IMR-90 (cell line): ENCODE measurements around the gene LRRC75B. TPM values are rescaled to one million over a fixed set of nuclear protein-coding genes. Genes with fewer than 3 reads are reported as not detected.

Source experiments
- ATAC-seq: fragments of 200-7000 bp; cut with Tn5 transposase; 2 replicates; pipeline ENCODE4 v1.9.1; 2020; ENCODE audit warnings: low read depth, mild to moderate bottlenecking, moderate library complexity
- BruUV-seq: library from RNA; stranded (reverse); fragments of 400-500 nt; replicated peaks from 2 replicates; lab custom pipeline; 2021; lab: Mats Ljungman, UMichigan
- CTCF ChIA-PET: fragments of 300-600 bp; formaldehyde crosslinking; extraction: SDS; loops from one replicate; lab custom pipeline; 2021; ENCODE audit warnings: antibody characterized with exemption; lab: Yijun Ruan, JAX
- POLR2A ChIA-PET: fragments of 300-600 bp; sonication (Branson Sonifier 250); formaldehyde crosslinking; loops from one replicate; lab custom pipeline; 2022; ENCODE audit warnings: antibody characterized with exemption; ENCODE audit not compliant: unreplicated experiment; lab: Charles Lee
- DNase-seq: peaks from one replicate; pipeline ENCODE4 v3.0.0; 2013
- H2AFZ ChIP-seq: replicated peaks from 2 replicates; pipeline ENCODE3; 2013; ENCODE audit warnings: low read length, mild to moderate bottlenecking; ENCODE audit not compliant: poor library complexity
- H2AK5ac ChIP-seq: 2 replicates; pipeline ENCODE4 v1.6.1; 2013; ENCODE audit warnings: low read depth, low read length, inconsistent platforms
- H2AK9ac ChIP-seq: replicated peaks from 2 replicates; pipeline ENCODE3; 2013; ENCODE audit warnings: mild to moderate bottlenecking, low read depth, low read length, moderate library complexity; ENCODE audit not compliant: poor library complexity
- H2BK120ac ChIP-seq: 2 replicates; pipeline ENCODE4 v1.6.1; 2013; ENCODE audit warnings: low read depth, low read length, inconsistent platforms
- H2BK15ac ChIP-seq: 3 replicates; pipeline ENCODE4 v1.6.1; 2013; ENCODE audit warnings: low read depth, low read length, inconsistent platforms
- H2BK20ac ChIP-seq: 2 replicates; pipeline ENCODE4 v1.6.1; 2013; ENCODE audit warnings: low read depth, mild to moderate bottlenecking, inconsistent platforms, low read length, moderate library complexity
- H2BK5ac ChIP-seq: 2 replicates; pipeline ENCODE4 v1.6.1; 2013; ENCODE audit warnings: mild to moderate bottlenecking, low read depth, low read length, inconsistent platforms; ENCODE audit not compliant: poor library complexity, severe bottlenecking
- H3K14ac ChIP-seq: replicated peaks from 2 replicates; pipeline ENCODE4 v1.6.1; 2013; ENCODE audit warnings: low read depth, low read length, inconsistent platforms
- H3K18ac ChIP-seq: 2 replicates; pipeline ENCODE4 v1.6.1; 2013; ENCODE audit warnings: low read depth, low read length, control low read depth
- H3K23ac ChIP-seq: 2 replicates; pipeline ENCODE4 v1.6.1; 2013; ENCODE audit warnings: low read depth, low read length, inconsistent platforms
- H3K27ac ChIP-seq: 2 replicates; pipeline ENCODE4 v1.5.1; 2013; ENCODE audit warnings: mild to moderate bottlenecking, control low read depth, low read length; ENCODE audit not compliant: insufficient read depth
- H3K27me3 ChIP-seq: 2 replicates; pipeline ENCODE4 v1.6.1; 2013; ENCODE audit warnings: low read length; ENCODE audit not compliant: control insufficient read depth, insufficient read depth
- H3K36me3 ChIP-seq: 2 replicates; pipeline ENCODE4 v1.6.1; 2013; ENCODE audit warnings: low read length, mixed read lengths; ENCODE audit not compliant: control insufficient read depth, insufficient read depth
- H3K4ac ChIP-seq: 2 replicates; pipeline ENCODE4 v1.6.1; 2013; ENCODE audit warnings: low read depth, low read length, inconsistent platforms
- H3K4me1 ChIP-seq: 2 replicates; pipeline ENCODE4 v1.6.1; 2013; ENCODE audit warnings: low read length, mixed read lengths; ENCODE audit not compliant: control insufficient read depth, insufficient read depth
- H3K4me2 ChIP-seq: 2 replicates; pipeline ENCODE4 v1.6.1; 2013; ENCODE audit warnings: low read depth, mild to moderate bottlenecking, control low read depth, low read length, moderate library complexity
- H3K4me3 ChIP-seq: 2 replicates; pipeline ENCODE4 v1.5.1; 2013; ENCODE audit warnings: low read depth, mild to moderate bottlenecking, control low read depth, low read length, moderate library complexity; ENCODE audit not compliant: insufficient read depth
- H3K56ac ChIP-seq: 2 replicates; pipeline ENCODE4 v1.6.1; 2013; ENCODE audit warnings: low read length, inconsistent platforms; ENCODE audit not compliant: insufficient read depth; ENCODE audit errors: extremely low read depth
- H3K79me1 ChIP-seq, 2 experiments: 2 replicates each; pipeline ENCODE4 v1.6.1; 2013; ENCODE audit warnings: low read length in 2 of 2, inconsistent platforms in 1 of 2, low read depth in 1 of 2
- H3K9ac ChIP-seq: 2 replicates; pipeline ENCODE4 v1.6.1; 2013; ENCODE audit warnings: low read depth, low read length, control low read depth
- H3K9me1 ChIP-seq: 2 replicates; pipeline ENCODE4 v1.6.1; 2013; ENCODE audit warnings: low read length, inconsistent platforms; ENCODE audit not compliant: insufficient read depth
- H3K9me3 ChIP-seq: 2 replicates; pipeline ENCODE4 v1.6.1; 2013; ENCODE audit warnings: low read length; ENCODE audit not compliant: control insufficient read depth, insufficient read depth
- H4K20me1 ChIP-seq: 2 replicates; pipeline ENCODE4 v1.6.1; 2013; ENCODE audit warnings: low read length, inconsistent platforms; ENCODE audit not compliant: insufficient read depth
- H4K5ac ChIP-seq: 2 replicates; pipeline ENCODE4 v1.6.1; 2013; ENCODE audit warnings: mild to moderate bottlenecking, low read depth, low read length, control low read depth
- H4K8ac ChIP-seq, 2 experiments: 2 replicates each; pipeline ENCODE4 v1.6.1; 2013; ENCODE audit warnings: low read depth in 2 of 2, low read length in 2 of 2, control low read depth in 1 of 2, inconsistent platforms in 1 of 2
- H4K91ac ChIP-seq: 2 replicates; pipeline ENCODE4 v1.6.1; 2013; ENCODE audit warnings: low read depth, low read length, inconsistent platforms; ENCODE audit not compliant: insufficient read depth
- BHLHE40 ChIP-seq: fragments of 150-350 bp; IDR thresholded peaks from 2 replicates; pipeline ENCODE4 v1.6.1; 2016; ENCODE audit warnings: mild to moderate bottlenecking, low read depth, low read length
- CEBPB ChIP-seq: IDR thresholded peaks from 2 replicates; pipeline ENCODE4 v1.6.1; 2012; ENCODE audit warnings: low read depth, low read length, improper control_type of control experiment
- CHD1 ChIP-seq: IDR thresholded peaks from 2 replicates; pipeline ENCODE4 v1.6.1; 2012; ENCODE audit warnings: low read depth, low read length, improper control_type of control experiment
- CTCF ChIP-seq: conservative IDR thresholded peaks from 2 replicates; pipeline ENCODE4 v1.5.1; 2012; ENCODE audit warnings: mild to moderate bottlenecking, low read depth, low read length, improper control_type of control experiment
- ELK1 ChIP-seq: fragments of 150-350 bp; IDR thresholded peaks from 2 replicates; pipeline ENCODE4 v1.6.1; 2016; ENCODE audit warnings: low read depth, mild to moderate bottlenecking, low read length, moderate library complexity, borderline replicate concordance
- FOS ChIP-seq: fragments of 150-350 bp; IDR thresholded peaks from 2 replicates; pipeline ENCODE4 v1.6.1; 2016; ENCODE audit warnings: low read depth, low read length
- MAFK ChIP-seq: IDR thresholded peaks from 2 replicates; pipeline ENCODE4 v1.6.1; 2012; ENCODE audit warnings: low read depth, low read length, improper control_type of control experiment
- MAZ ChIP-seq: IDR thresholded peaks from 2 replicates; pipeline ENCODE4 v1.6.1; 2012; ENCODE audit warnings: low read depth, mild to moderate bottlenecking, low read length, improper control_type of control experiment, moderate library complexity, borderline replicate concordance
- MXI1 ChIP-seq: IDR thresholded peaks from 2 replicates; pipeline ENCODE4 v1.6.1; 2012; ENCODE audit warnings: low read depth, mild to moderate bottlenecking, low read length, moderate library complexity, borderline replicate concordance
- NFE2L2 ChIP-seq: fragments of 150-350 bp; IDR thresholded peaks from 2 replicates; pipeline ENCODE4 v1.6.1; 2016; ENCODE audit warnings: low read depth, mild to moderate bottlenecking, low read length
- POLR2A ChIP-seq: IDR thresholded peaks from 2 replicates; pipeline ENCODE4 v1.6.1; 2012; ENCODE audit warnings: mild to moderate bottlenecking, low read depth, low read length
- RAD21 ChIP-seq: IDR thresholded peaks from 2 replicates; pipeline ENCODE4 v1.6.1; 2012; ENCODE audit warnings: low read length, improper control_type of control experiment
- RCOR1 ChIP-seq: IDR thresholded peaks from 2 replicates; pipeline ENCODE4 v1.6.1; 2012; ENCODE audit warnings: mild to moderate bottlenecking, low read length, improper control_type of control experiment; ENCODE audit not compliant: insufficient replicate concordance
- RFX5 ChIP-seq: IDR thresholded peaks from 2 replicates; pipeline ENCODE4 v1.8.0; 2012; ENCODE audit warnings: low read depth, mild to moderate bottlenecking, low read length, moderate library complexity
- SMC3 ChIP-seq: fragments of 150-350 bp; IDR thresholded peaks from 2 replicates; pipeline ENCODE4 v1.6.1; 2016; ENCODE audit warnings: low read depth, mild to moderate bottlenecking, antibody characterized with exemption, low read length, moderate library complexity
- WGBS, 2 experiments: methylation state at CpG; one replicate each; pipeline versions ENCODE4 v1.1.5 to v1.1.7; 2013; ENCODE audit warnings: missing lambda C conversion rate in 2 of 2; ENCODE audit not compliant: insufficient read length in 1 of 2; ENCODE audit errors: extremely low coverage in 2 of 2; 5-methylcytosine and 5-hydroxymethylcytosine counted together
- dilution Hi-C: fragments of 300-500 bp; cut with HindIII; formaldehyde crosslinking; loops from one replicate; pipeline ENCODE4 v1.14.3; 2018; ENCODE audit warnings: low sequenced_read_pairs; ENCODE audit not compliant: unreplicated experiment
- in situ Hi-C: fragments of 300-500 bp; cut with MboI; formaldehyde crosslinking; loops from 3 replicates; pipeline ENCODE4 v1.14.3; 2019; ENCODE audit warnings: low sequenced_read_pairs, inconsistent platforms, mixed read lengths
- intact Hi-C: fragments of 100-400 bp; cut with micrococcal nuclease; formaldehyde crosslinking; loops from 2 replicates; pipeline ENCODE4 v1.10.0; 2022
- polyA plus RNA-seq, 3 experiments: library from polyadenylated mRNA; depleted of rRNA; stranded (reverse); fragments of >200 nt; gene quantifications; 2 replicates each; pipeline ENCODE4 v1.2.3, GENCODE V29; 2012; ENCODE audit warnings: low replicate concordance in 1 of 3
- total RNA-seq: library from RNA; depleted of rRNA; stranded (reverse); fragments of >200 nt; gene quantifications from 2 replicates; pipeline ENCODE4 v1.2.3, GENCODE V29; 2012
- TF ChIP-seq, protein P1 (sequence below): fragments of 150-350 bp; IDR thresholded peaks from 2 replicates; pipeline ENCODE4 v1.6.1; 2017; ENCODE audit warnings: mild to moderate bottlenecking, antibody characterized with exemption, low read length, low read depth

LRRC75B gene
- total and polyA plus RNA-seq, 2 of the 4 experiments (the other 2 are of a cell fraction), result 1.6 to 10.7 TPM

GRCh38 chr22:24599514-24599913 is 6.6 kb upstream of the LRRC75B start:
- ATAC-seq, result no peak
- no peak for DNase-seq
- no peak overlapping the region for H2BK120ac ChIP-seq
- WGBS, 2 experiments, result 76% methylated on average over 5 of the region's 8 CpGs; no CpG with 5 or more reads in 1 of the 2 experiments
- H2BK20ac ChIP-seq, result no peak overlapping the region
- no peaks in the 10 kb centered on the region for H3K79me1 ChIP-seq
- in situ Hi-C loops (no loop called here), intact Hi-C loops (no loop called here), dilution Hi-C loops (no loop called here)
- H2AK5ac ChIP-seq, result no peak overlapping the region
- no peak overlapping the region for H3K4ac ChIP-seq
- ChIA-PET CTCF (no interaction called here), POLR2A (no interaction called here)
- H3K4me3 ChIP-seq, result no peak overlapping the region
- no peak overlapping the region for H3K56ac ChIP-seq
- no peak overlapping the region for H3K9ac ChIP-seq
- no peak overlapping the region for H3K23ac ChIP-seq
- H4K91ac ChIP-seq, result no peak overlapping the region
- H3K4me2 ChIP-seq, result no peak overlapping the region
- no peak overlapping the region for H4K5ac ChIP-seq
- H3K14ac ChIP-seq, result no peak overlapping the region
- no peak overlapping the region for H2BK5ac ChIP-seq
- no TSS peak for BruUV-seq
- no peaks in the 10 kb centered on the region for H3K27me3 ChIP-seq
- H2BK15ac ChIP-seq, result no peak overlapping the region
- no peak overlapping the region for H2AK9ac ChIP-seq
- peaks cover 2% of the 10 kb centered on the region; the same call in 1 of the 2 replicates for H3K4me1 ChIP-seq
- no peaks in the 10 kb centered on the region for H3K36me3 ChIP-seq
- no peaks in the 10 kb centered on the region for H3K9me3 ChIP-seq
- no peaks in the 10 kb centered on the region for H4K20me1 ChIP-seq
- no peak overlapping the region for H2AFZ ChIP-seq
- no peak overlapping the region for H3K18ac ChIP-seq
- TF ChIP-seq MAZ, result no peak
- TF ChIP-seq SMC3, result no peak
- no peak for TF ChIP-seq RFX5
- TF ChIP-seq CEBPB, result no peak
- no peak for TF ChIP-seq RCOR1
- TF ChIP-seq NFE2L2, result no peak
- no peak for TF ChIP-seq ELK1
- TF ChIP-seq BHLHE40, result no peak
- TF ChIP-seq RAD21, result no peak
- TF ChIP-seq, protein P1, sequence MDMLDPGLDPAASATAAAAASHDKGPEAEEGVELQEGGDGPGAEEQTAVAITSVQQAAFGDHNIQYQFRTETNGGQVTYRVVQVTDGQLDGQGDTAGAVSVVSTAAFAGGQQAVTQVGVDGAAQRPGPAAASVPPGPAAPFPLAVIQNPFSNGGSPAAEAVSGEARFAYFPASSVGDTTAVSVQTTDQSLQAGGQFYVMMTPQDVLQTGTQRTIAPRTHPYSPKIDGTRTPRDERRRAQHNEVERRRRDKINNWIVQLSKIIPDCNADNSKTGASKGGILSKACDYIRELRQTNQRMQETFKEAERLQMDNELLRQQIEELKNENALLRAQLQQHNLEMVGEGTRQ, result no peak
- no peak for TF ChIP-seq MAFK
- TF ChIP-seq FOS, result no peak
- TF ChIP-seq CHD1, result no peak
- no peak for TF ChIP-seq MXI1
- no peak for TF ChIP-seq CTCF
- TF ChIP-seq POLR2A, result no peak
- no peak overlapping the region for H3K27ac ChIP-seq
- H4K8ac ChIP-seq, result no peak overlapping the region
- no peaks in the 10 kb centered on the region for H3K9me1 ChIP-seq
